ENCODE data around the gene MEGF6.

The MEGF6 gene

GRCh38 chr1:3441880-3442279 is 169.4 kb downstream of the MEGF6 start:
- no peak overlapping the region for H3K27ac Mint-ChIP-seq
- H3K9me3 Mint-ChIP-seq = peaks cover 9% of the 10 kb centered on the region
- H3K4me3 Mint-ChIP-seq = no peak overlapping the region
- DNase-seq = no peak
- no peaks in the 10 kb centered on the region for H3K36me3 Mint-ChIP-seq (ENCODE audit: low read depth)
- peaks cover 40% of the 10 kb centered on the region for H3K4me1 Mint-ChIP-seq
- TF ChIP-seq CTCF (IDR thresholded peaks at IDR 0.05) = no peak
- H3K27me3 Mint-ChIP-seq (ENCODE audit: low read depth, poor library complexity) = peaks cover 12% of the 10 kb centered on the region

GRCh38 chr1:3441410-3441847 is 169.9 kb downstream of the MEGF6 start:
- H3K4me1 Mint-ChIP-seq = peaks cover 40% of the 10 kb centered on the region
- peaks cover 9% of the 10 kb centered on the region for H3K9me3 Mint-ChIP-seq
- no peak for DNase-seq
- no peaks in the 10 kb centered on the region for H3K36me3 Mint-ChIP-seq (ENCODE audit: low read depth)
- H3K4me3 Mint-ChIP-seq = no peak overlapping the region
- peak overlapping the region; percentile 28 for H3K27ac Mint-ChIP-seq
- no peak for TF ChIP-seq CTCF (IDR thresholded peaks at IDR 0.05)
- H3K27me3 Mint-ChIP-seq (ENCODE audit: low read depth, poor library complexity) = peaks cover 9% of the 10 kb centered on the region

GRCh38 chr1:3440711-3441409 is 170.4 kb downstream of the MEGF6 start:
- Mint-ChIP-seq H3K27ac (peak overlapping the region; percentile 28), H3K4me1 (peaks cover 46% of the 10 kb centered on the region), H3K36me3 (ENCODE audit: low read depth) (no peaks in the 10 kb centered on the region)

GRCh38 chr1:3440300-3440681 is 171.0 kb downstream of the MEGF6 start:
- Mint-ChIP-seq H3K36me3 (ENCODE audit: low read depth) (no peaks in the 10 kb centered on the region), H3K27me3 (ENCODE audit: low read depth, poor library complexity) (peaks cover 15% of the 10 kb centered on the region), H3K4me3 (no peak overlapping the region), H3K4me1 (peaks cover 44% of the 10 kb centered on the region), H3K9me3 (peaks cover 6% of the 10 kb centered on the region), H3K27ac (no peak overlapping the region)
- TF ChIP-seq CTCF (IDR thresholded peaks at IDR 0.05) = no peak
- no peak for DNase-seq

More at GRCh38 chr1:3440711-3441409, 170.4 kb downstream of the MEGF6 start:
- no peak for DNase-seq
- Mint-ChIP-seq H3K9me3 (peaks cover 9% of the 10 kb centered on the region), H3K4me3 (peak overlapping the region; percentile 17), H3K27me3 (ENCODE audit: low read depth, poor library complexity) (peaks cover 12% of the 10 kb centered on the region)
- TF ChIP-seq CTCF (IDR thresholded peaks at IDR 0.05) = no peak

Measured in nephron progenitor cell (in vitro differentiated cells).